Globus pallidus (tissue), 1 donor: ENCODE measurements around the gene ZSCAN26.
"Not testable (repeated sequence)": the region's sequence is repeated elsewhere in the genome, so short reads cannot be mapped to it uniquely, and the experiment has no call there.

Experiments
- DNase-seq: peaks from one replicate; pipeline ENCODE4 v3.0.0-alpha.2; 2015; ENCODE audit warnings: low spot score

Gene ZSCAN26

DNA sequence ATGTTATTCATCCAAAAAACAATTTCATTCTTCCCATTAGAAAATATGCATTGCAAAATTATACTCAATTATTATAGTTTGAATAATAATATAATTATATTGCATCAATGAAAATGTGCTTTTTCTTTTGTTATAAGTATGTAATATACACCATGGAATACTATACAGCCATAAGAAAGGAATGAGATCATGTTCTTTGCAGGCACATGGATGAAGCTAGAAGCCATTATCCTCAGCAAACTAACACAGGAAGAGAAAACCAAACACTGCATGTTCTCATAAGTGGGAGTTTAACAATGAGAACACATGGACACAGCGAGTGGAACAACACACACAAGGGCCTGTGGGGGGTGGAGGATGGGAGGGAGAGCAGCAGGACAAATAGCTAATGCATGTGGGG is 9.9 kb upstream of the ZSCAN26 start:
- DNase-seq, result no peak

GRCh38 chr6:28258877-28259777 is 7.8 kb upstream of the ZSCAN26 start, which contains the start of gene NKAPL:
TSS of gene NKAPL (plus strand) at chr6:28259297. CDS start at chr6:28259372, 75 bp downstream.
- peak; percentile 73 for DNase-seq

DNA sequence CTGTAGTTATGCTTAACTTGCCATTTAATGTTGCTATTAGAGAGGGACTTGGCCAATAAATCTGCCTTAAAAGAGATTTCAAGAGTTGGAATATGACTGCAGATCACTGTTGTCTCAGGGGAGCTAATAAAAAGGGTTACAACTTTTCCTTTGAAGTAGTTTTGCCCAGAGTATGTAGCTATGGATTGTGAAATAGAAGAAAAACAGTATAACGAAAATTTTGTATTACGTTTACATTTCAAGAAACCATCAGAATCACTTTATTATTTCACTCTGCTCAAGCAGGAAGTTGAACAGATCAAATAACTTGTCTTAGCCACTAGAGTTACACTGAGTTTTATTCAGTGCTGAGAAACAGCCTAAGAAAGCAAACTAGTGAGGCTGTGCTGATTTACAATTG is 3.0 kb upstream of the ZSCAN26 start:
- DNase-seq, result no peak

- DNase-seq, result no peak
These were observed 2.0 kb upstream of the ZSCAN26 start for GRCh38 chr6:28264834-28265401.

DNA sequence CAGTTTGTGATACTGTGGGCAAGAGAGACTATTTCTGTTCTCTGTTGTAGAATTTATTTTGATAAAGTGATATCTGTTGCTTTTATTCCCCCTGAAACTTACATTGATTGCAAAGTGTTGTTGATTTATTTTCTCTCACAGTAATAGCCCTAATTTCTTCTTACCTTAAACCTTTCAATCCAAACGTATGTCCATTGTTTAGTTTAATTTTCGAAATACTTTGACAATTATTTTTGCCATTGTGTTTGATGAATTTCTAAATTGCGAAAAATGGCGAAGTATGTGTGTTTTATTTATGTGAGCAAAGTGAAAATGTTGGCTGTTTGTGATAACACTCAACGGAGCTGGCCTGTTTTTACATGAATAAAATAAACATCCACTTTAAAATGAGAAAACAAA is 381 bp upstream of the ZSCAN26 start:
- DNase-seq, result no peak

DNA sequence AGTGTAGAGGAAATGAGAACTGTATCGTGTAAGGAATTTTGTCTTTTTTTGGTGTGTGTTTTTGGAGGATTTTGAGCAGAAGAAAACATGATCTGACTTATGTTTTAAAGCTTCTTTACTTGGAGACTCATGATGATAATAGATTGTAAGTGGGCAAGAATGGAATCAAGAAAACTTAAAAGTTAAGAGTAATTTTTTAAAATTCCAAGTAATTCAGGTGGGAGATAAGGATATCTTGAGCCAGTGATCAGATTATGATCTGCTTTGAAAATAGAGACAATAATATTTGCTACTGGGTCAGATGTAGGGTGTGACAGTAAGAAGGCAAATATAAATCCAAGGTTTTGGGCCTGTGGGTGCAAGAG is 734 bp downstream of the ZSCAN26 start:
- no peak for DNase-seq

- DNase-seq, result no peak
These were observed 2.5 kb downstream of the ZSCAN26 start for GRCh38 chr6:28269492-28269891.

- no peak for DNase-seq
These were observed 7.9 kb downstream of the ZSCAN26 start for GRCh38 chr6:28274888-28275287.

- no peak for DNase-seq
These were observed 10.8 kb downstream of the ZSCAN26 start for GRCh38 chr6:28277746-28278145.

DNA sequence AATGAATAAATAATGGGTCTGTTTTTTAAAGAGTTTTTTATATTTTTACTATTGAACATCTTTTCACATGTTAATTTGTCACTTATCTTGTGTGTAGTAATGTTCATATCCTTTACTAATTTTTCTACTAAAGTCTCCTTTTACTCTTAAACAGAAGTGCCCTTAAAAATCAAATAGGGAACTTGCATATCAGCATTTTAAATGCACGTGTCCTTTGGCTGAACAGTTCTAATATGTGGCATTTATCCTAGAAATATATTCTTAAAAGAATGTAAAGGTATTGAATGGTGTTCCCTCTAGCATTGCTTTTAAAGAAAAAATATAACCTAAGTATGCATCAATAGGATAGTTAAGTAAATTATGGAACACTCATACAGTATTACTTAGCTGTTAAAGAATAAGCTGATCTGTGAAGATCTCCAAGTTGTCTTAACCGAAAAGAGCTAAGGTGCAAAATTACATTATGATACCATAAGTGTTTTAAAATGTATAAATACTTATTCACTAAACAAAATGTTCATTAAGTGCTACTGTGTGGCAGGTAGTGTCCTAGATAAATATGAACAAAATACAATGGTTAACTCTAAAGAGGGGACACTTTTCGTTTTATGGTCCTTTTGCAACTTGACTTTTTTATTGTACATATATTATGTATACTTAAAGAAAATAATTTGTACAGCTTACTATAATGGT is 13.8 kb downstream of the ZSCAN26 start:
- DNase-seq, result no peak

GRCh38 chr6:28281288-28282064 is 14.5 kb downstream of the ZSCAN26 start, which contains the start of gene PGBD1:
TSS of gene PGBD1 (plus strand) at chr6:28281572. CDS start at chr6:28283814, 2,242 bp downstream.
- DNase-seq, result peak; percentile 33

- DNase-seq, result no peak
These were observed 16.0 kb downstream of the ZSCAN26 start for GRCh38 chr6:28282926-28283325.

DNA sequence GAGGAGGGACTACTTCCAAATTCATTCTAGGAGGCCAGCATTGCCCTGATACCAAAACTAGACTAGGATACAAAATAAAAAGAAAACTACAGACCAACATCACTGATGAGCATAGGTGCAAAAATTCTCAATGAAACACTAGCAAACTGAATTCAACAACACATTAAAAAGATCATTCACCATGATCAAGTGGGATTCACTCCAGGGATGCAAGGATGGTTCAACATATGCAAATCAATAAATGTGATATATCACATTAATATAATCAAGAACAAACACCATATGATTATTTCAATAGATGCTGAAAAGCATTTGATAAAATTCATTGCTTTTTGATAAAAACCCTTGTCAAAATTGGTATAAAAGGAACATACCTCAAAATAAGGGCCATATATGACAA is 24.6 kb downstream of the ZSCAN26 start:
- DNase-seq, result no peak

- DNase-seq, result no peak
These were observed 28.4 kb downstream of the ZSCAN26 start for GRCh38 chr6:28295326-28295725.

GRCh38 chr6:28296520-28297060 is 29.6 kb downstream of the ZSCAN26 start:
- DNase-seq, result no peak

DNA sequence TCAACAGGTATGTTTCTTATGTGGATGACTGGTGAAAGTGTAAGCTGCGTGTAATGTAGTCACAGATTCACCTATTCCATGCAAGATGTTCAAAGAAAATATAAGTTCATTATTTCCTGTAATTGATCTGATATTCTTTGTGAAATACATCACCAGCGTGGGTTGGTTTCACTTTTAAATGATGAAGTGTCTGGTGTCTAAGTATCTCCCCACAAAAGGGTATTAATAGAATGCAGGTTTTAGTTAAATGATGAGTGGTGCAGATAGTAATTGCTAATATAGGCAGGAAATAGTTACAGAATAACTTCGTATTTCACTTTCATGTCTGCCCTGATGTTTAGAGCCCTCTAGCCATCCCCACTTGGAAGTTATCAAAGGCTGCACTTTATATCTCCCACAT is 36.6 kb downstream of the ZSCAN26 start:
- DNase-seq, result no peak

DNA sequence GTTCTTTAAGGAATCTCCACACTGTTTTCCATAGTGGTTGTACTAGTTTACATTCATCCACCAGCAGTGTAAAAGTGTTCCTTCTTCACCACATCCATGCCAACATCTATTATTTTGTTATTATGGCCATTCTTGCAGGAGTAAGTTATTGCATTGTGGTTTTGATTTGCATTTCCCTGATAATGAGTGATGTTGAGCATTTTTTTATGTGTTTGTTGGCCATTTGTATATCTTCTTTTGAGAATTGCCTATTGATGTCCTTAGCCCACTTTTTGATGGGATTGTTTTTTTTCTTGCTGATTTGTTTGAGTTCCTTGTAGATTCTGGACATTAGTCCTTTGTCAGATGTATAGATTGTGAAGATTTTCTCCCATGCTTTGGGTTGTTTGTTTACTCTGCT is 39.4 kb downstream of the ZSCAN26 start:
- not testable (repeated sequence) for DNase-seq

DNA sequence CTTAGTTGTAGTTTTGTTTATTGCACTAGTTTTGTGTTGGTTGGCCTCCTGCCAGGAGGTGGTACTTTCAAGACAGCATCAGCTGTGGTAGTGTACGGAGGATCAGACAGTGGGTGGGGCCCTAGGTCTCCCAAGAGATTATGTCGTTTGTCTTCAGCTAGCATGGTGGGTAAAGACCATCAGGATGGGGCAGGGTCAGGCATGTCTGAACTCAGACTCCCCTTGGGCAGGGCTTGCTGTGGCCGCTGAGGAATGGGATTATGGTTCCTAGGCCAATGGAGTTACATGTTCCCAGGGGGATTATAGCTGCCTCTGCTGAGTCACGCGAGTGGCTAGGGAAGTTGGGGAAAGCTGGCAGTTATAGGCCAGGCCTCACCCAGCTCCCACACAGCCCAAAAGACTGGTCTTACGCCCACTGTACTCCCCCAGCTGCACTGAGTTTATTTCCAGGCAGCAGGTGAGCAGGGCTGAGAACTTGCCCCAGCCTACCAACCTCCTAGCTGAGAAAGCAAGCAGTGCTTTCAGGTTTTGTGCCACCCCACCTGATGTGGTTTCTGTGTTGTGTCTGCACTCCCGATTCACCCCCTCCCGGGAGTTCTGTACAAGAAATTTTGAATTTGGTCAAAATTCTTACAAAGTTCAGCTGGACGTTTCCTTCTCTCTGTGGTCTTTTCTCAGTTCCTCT is 44.3 kb downstream of the ZSCAN26 start:
- no peak for DNase-seq

- no peak for DNase-seq
These were observed 46.0 kb downstream of the ZSCAN26 start for GRCh38 chr6:28312939-28313338.

DNA sequence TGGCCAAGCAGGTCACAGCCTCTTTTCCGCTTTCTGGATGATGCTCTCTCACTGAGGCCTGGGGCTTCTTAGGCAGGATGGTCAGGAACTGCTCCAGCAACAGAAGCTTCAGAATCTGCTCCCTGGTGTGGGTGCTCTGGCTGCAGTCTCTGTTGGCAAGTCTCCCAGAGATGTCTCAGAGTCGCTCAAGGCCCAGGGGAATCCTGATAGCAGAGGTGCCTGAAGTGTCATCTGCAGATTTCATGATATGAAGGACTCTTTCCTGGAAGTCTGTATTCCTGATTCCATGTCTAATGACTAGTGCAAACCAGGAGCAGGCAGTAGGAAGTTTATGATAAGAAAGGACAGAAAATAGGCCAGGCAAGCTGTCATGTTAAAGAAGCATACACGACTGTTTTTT is 48.7 kb downstream of the ZSCAN26 start:
- DNase-seq, result no peak

- DNase-seq, result not testable (repeated sequence)
These were observed 50.9 kb downstream of the ZSCAN26 start for GRCh38 chr6:28317866-28318265.
